GM12892 (cell line): ENCODE results near the gene ANKS1B.

ENCODE experiments used
- POLR2A ChIP-seq: IDR thresholded peaks from 2 replicates; pipeline ENCODE4 v1.6.1; 2011; ENCODE audit warnings: low read depth, low read length, control low read depth
- POLR2AphosphoS5 ChIP-seq: IDR thresholded peaks from 2 replicates; pipeline ENCODE4 v1.6.1; 2011; ENCODE audit warnings: low read depth, low read length, control low read depth

GRCh38 chr12:98970210-98970609 is 1014.5 kb downstream of the ANKS1B start:
- no peak for TF ChIP-seq POLR2A
- no peak for TF ChIP-seq POLR2AphosphoS5
